Heart left ventricle (tissue), 13 donors: ENCODE measurements around the gene ZBTB40.

Experiments used
- POLR2A ChIP-seq, 2 donors: fragments of 450-650 bp; IDR thresholded peaks; one replicate each; pipeline ENCODE4 v1.6.1; 2017; ENCODE audit warnings: antibody characterized with exemption in 2 of 2, mild to moderate bottlenecking in 2 of 2, moderate library complexity in 2 of 2
- TF ChIP-seq, protein P1 (sequence below), 12 donors: fragments of 200-600 bp; sonication (generic) in 4 of 12; IDR thresholded peaks; one replicate each; pipeline versions ENCODE4 v1.5.0 to v1.8.0; 2018 to 2022; ENCODE audit warnings: antibody characterized with exemption in 12 of 12, mild to moderate bottlenecking in 5 of 12
- donor health status: ischemic (EF 13 %, LVEDD 7.1; RV severe dilation, severe dysfunction).
- donor health status: DM: no; HTN: yes; CAD: no.
- donor health status: DM: no; HTN: no; CAD: no.
- donor health status: ischemic (EF 25% LVEDD 6.9; RV normal size, moderate dysfunction).
- donor health status: ischemic (EF 25% LVEDD 5.7; RV mildly dilated, moderate dysfunction).
- donor health status: ischemic (EF 35%, LVEDD 5.7; RV mildly dilated, moderate dysfunction).
- donor health status: nonischemic (EF 11% LVEDD 7.7; RV severe dilation, severe dysfunction).
- donor health status: DM: yes; HTN: yes; CAD: no.
- donor health status: PGD.
- donor health status: ischemic (EF 29% LVEDD 5.4; RV normal size, mild dysfunction).
- donor health status: nonischemic (EF 23%, LVEDD 6.1; RV moderate dilation, normal function).

DNA sequence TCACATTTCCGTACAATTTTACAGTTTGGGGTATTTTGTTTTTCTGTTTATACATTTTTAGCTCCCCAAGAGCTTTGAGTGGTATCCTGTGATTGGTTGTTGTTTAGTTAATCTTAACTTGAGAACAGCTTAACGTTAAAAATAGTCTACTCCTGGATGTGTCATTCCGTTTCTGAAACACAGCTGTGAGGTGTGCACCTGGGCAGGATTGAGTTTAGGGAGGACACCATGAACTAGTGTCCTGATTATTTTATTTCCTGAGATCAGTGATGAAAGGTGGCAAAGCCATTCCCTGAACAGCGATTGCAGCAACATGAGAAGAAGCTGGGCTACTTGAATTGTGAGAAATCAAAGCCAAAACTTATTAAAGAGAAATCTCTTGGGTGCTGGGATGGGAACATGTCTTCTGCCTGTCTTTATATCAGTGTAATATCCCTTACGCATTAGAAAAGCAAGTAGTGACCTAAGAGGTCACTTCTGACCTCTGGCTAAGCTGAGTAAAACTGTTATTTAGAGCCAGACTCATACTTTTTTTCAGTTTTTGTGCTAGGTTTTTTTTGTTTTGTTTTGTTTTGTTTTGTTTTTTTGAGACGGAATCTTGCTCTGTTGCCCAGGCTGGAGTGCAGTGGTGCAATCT, 43.4 kb downstream of the ZBTB40 start:
- no peak for TF ChIP-seq POLR2A (IDR thresholded peaks at IDR 0.05)
- TF ChIP-seq, protein P1, sequence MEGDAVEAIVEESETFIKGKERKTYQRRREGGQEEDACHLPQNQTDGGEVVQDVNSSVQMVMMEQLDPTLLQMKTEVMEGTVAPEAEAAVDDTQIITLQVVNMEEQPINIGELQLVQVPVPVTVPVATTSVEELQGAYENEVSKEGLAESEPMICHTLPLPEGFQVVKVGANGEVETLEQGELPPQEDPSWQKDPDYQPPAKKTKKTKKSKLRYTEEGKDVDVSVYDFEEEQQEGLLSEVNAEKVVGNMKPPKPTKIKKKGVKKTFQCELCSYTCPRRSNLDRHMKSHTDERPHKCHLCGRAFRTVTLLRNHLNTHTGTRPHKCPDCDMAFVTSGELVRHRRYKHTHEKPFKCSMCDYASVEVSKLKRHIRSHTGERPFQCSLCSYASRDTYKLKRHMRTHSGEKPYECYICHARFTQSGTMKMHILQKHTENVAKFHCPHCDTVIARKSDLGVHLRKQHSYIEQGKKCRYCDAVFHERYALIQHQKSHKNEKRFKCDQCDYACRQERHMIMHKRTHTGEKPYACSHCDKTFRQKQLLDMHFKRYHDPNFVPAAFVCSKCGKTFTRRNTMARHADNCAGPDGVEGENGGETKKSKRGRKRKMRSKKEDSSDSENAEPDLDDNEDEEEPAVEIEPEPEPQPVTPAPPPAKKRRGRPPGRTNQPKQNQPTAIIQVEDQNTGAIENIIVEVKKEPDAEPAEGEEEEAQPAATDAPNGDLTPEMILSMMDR (IDR thresholded peaks at IDR 0.05): no peak
